Transverse colon (tissue), 4 donors: ENCODE results near the gene MC4R. TPM values are rescaled to one million over a fixed set of nuclear protein-coding genes. Genes with fewer than 3 reads are reported as not detected.

Experiments used
- DNase-seq: peaks from one replicate; pipeline ENCODE4 v3.0.0-alpha.2; 2019
- H3K27ac ChIP-seq, 4 donors: fragments of 200-600 bp; sonication (generic); 2 replicates each; pipeline ENCODE4 v1.5.1; 2016 to 2018; ENCODE audit warnings: inconsistent platforms in 4 of 4
- H3K27me3 ChIP-seq: fragments of 200-600 bp; sonication (generic); 2 replicates; pipeline ENCODE4 v1.5.1; 2017; ENCODE audit warnings: inconsistent platforms
- H3K36me3 ChIP-seq, 4 donors: fragments of 200-600 bp; sonication (generic); 2 replicates each; pipeline ENCODE4 v1.5.1; 2017 to 2019; ENCODE audit warnings: inconsistent platforms in 4 of 4
- H3K4me1 ChIP-seq, 4 donors: fragments of 200-600 bp; sonication (generic); 2 replicates each; pipeline ENCODE4 v1.5.1; 2017 to 2020; ENCODE audit warnings: inconsistent platforms in 4 of 4
- H3K4me3 ChIP-seq, 4 donors: fragments of 200-600 bp; sonication (generic); 1 replicate in 1 of 4; 2 replicates in 3 of 4; pipeline versions ENCODE4 v1.5.1 to v1.6.1; 2017 to 2019; ENCODE audit warnings: inconsistent platforms in 4 of 4
- H3K9me3 ChIP-seq, 2 donors: fragments of 200-600 bp; sonication (generic); 2 replicates each; pipeline ENCODE4 v1.5.1; 2017 to 2019; ENCODE audit warnings: inconsistent platforms in 2 of 2
- EP300 ChIP-seq: sonication (generic); formaldehyde crosslinking; IDR thresholded peaks from one replicate; pipeline ENCODE4 v1.6.1; 2017; ENCODE audit warnings: antibody characterized with exemption, low read depth
- POLR2A ChIP-seq: fragments of 450-650 bp; IDR thresholded peaks from one replicate; pipeline ENCODE4 v1.6.1; 2016; ENCODE audit warnings: antibody characterized with exemption, mild to moderate bottlenecking, moderate library complexity
- POLR2AphosphoS5 ChIP-seq, 3 donors: sonication (generic); formaldehyde crosslinking; IDR thresholded peaks; one replicate each; pipeline ENCODE4 v1.6.1; 2016; ENCODE audit warnings: antibody characterized with exemption in 3 of 3
- WGBS, 2 donors: methylation state at CpG; one replicate each; pipeline ENCODE4 v1.1.5; 2018; ENCODE audit warnings: low coverage in 1 of 2; 5-methylcytosine and 5-hydroxymethylcytosine counted together
- in situ Hi-C, 4 donors: fragments of 200-750 bp; cut with MboI; loops; one replicate each; pipeline versions ENCODE4 v1.15.0 to v1.15.1; 2017; ENCODE audit warnings: low sequenced_read_pairs in 3 of 4, low pct_ligation_motif_present in 1 of 4, low pct_unique_long_range_greater_than_20kb in 1 of 4
- intact Hi-C: fragments of 100-400 bp; cut with DNase I; formaldehyde crosslinking; loops from one replicate; pipeline ENCODE4 v1.15.1; 2023; ENCODE audit warnings: low total_unique reads
- total RNA-seq, 4 donors: library from RNA; depleted of rRNA; stranded (reverse); fragments of >200 nt; gene quantifications; one replicate each; pipeline ENCODE4 v1.1.0, GENCODE V29; 2016
- TF ChIP-seq, protein P1 (sequence below), 5 experiments: fragments of 200-600 bp in 3 of 5; fragments of 450-650 bp in 2 of 5; sonication (generic) in 3 of 5; IDR thresholded peaks; 1 replicate in 2 of 5; 2 replicates in 3 of 5; pipeline ENCODE4 v1.5.1; 2016 to 2017; ENCODE audit warnings: antibody characterized with exemption in 5 of 5, inconsistent platforms in 3 of 5, mild to moderate bottlenecking in 2 of 5, moderate library complexity in 1 of 5

Gene MC4R
- total RNA-seq, 4 donors from 2014 or later = not detected

- no peak for DNase-seq
- 76 to 83% methylated on average over 3 of the region's 3 CpGs for WGBS, 2 donors
Measured at GRCh38 chr18:60350941-60351340, 21.6 kb downstream of the MC4R start.

GRCh38 chr18:60350150-60350549, 22.4 kb downstream of the MC4R start:
- Histone ChIP-seq H3K27me3 (no peaks in the 10 kb centered on the region), H3K9me3 (no peaks in the 10 kb centered on the region), H3K36me3 (no peaks in the 10 kb centered on the region), H3K27ac (no peak overlapping the region), H3K4me1 (no peaks in the 10 kb centered on the region), H3K4me3 (no peak overlapping the region)
- intact Hi-C loops = no loop called here
- WGBS, 2 donors = 67% methylated on average over 1 of the region's 1 CpG; no CpG with 5 or more reads in 1 of the 2 donors
- no peak for TF ChIP-seq EP300
- no peak for TF ChIP-seq POLR2A
- TF ChIP-seq POLR2AphosphoS5 (IDR thresholded peaks at IDR 0.05) = no peak
- TF ChIP-seq, protein P1, sequence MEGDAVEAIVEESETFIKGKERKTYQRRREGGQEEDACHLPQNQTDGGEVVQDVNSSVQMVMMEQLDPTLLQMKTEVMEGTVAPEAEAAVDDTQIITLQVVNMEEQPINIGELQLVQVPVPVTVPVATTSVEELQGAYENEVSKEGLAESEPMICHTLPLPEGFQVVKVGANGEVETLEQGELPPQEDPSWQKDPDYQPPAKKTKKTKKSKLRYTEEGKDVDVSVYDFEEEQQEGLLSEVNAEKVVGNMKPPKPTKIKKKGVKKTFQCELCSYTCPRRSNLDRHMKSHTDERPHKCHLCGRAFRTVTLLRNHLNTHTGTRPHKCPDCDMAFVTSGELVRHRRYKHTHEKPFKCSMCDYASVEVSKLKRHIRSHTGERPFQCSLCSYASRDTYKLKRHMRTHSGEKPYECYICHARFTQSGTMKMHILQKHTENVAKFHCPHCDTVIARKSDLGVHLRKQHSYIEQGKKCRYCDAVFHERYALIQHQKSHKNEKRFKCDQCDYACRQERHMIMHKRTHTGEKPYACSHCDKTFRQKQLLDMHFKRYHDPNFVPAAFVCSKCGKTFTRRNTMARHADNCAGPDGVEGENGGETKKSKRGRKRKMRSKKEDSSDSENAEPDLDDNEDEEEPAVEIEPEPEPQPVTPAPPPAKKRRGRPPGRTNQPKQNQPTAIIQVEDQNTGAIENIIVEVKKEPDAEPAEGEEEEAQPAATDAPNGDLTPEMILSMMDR (IDR thresholded peaks at IDR 0.05) = no peak
- in situ Hi-C loops = no loop called here
- DNase-seq = no peak

More at GRCh38 chr18:60350941-60351340, 21.6 kb downstream of the MC4R start:
- intact Hi-C loops = no loop called here
- H3K4me1 ChIP-seq = no peaks in the 10 kb centered on the region
- H3K27ac ChIP-seq = no peak overlapping the region
- no peaks in the 10 kb centered on the region for H3K27me3 ChIP-seq
- in situ Hi-C loops = no loop called here
- H3K36me3 ChIP-seq = no peaks in the 10 kb centered on the region
- H3K4me3 ChIP-seq = no peak overlapping the region
- TF ChIP-seq, protein P1 (IDR thresholded peaks at IDR 0.05) = no peak
- no peak for TF ChIP-seq POLR2AphosphoS5 (IDR thresholded peaks at IDR 0.05)
- TF ChIP-seq POLR2A = no peak
- TF ChIP-seq EP300 = no peak
- no peaks in the 10 kb centered on the region for H3K9me3 ChIP-seq

DNA sequence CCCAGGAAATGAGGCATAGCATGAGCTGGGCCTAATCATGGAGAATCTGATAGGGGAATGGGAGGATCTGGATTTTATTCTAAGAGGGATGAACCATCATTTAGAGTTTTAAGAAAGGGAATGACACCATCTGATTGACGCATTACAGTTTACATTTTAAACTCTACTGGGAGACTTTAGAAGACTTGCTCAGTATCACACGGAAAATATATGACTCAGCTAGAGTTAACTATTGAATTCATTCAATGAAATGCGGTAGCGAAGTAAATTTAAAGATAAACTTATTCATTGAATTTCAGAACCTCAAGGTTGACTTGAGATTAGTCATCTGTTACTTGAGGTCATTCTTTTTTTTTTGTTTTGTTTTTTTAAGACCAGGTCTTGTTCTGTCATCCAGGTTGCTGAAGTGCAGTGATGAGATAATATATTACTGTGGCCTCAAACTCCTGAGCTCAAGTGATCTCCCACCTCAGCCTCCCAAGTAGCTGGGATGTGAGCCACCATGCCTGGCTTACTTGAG, 25.0 kb downstream of the MC4R start:
- H3K27ac ChIP-seq = no peak overlapping the region
- H3K36me3 ChIP-seq = no peaks in the 10 kb centered on the region
- no peaks in the 10 kb centered on the region for H3K9me3 ChIP-seq
- no peak overlapping the region for H3K4me3 ChIP-seq
- no peak for DNase-seq
- intact Hi-C loops = loop anchor here (5.0 kb wide), 1 partner anchor 245 kb away; no protein-coding TSS in a partner anchor
- WGBS, 2 donors = 88 to 89% methylated on average over 4 of the region's 4 CpGs
- no peaks in the 10 kb centered on the region for H3K27me3 ChIP-seq
- TF ChIP-seq EP300 (no peak), POLR2A (no peak), POLR2AphosphoS5 (IDR thresholded peaks at IDR 0.05) (no peak)
- TF ChIP-seq, protein P1 (IDR thresholded peaks at IDR 0.05) = no peak
- in situ Hi-C loops = no loop called here
- no peaks in the 10 kb centered on the region for H3K4me1 ChIP-seq

GRCh38 chr18:60339018-60339417, 33.6 kb downstream of the MC4R start:
- Histone ChIP-seq H3K4me1 (no peaks in the 10 kb centered on the region), H3K4me3 (no peak overlapping the region), H3K27me3 (no peaks in the 10 kb centered on the region), H3K9me3 (no peaks in the 10 kb centered on the region), H3K27ac (no peak overlapping the region), H3K36me3 (no peaks in the 10 kb centered on the region)
- in situ Hi-C loops (loop anchor here in 1 of 4 donors (10.0 kb wide), 1 partner anchor 56 kb away; no protein-coding TSS in a partner anchor), intact Hi-C loops (no loop called here)
- WGBS, 2 donors = 50 to 68% methylated on average over 1 of the region's 1 CpG
- DNase-seq = no peak
- TF ChIP-seq POLR2AphosphoS5 (IDR thresholded peaks at IDR 0.05) (no peak), EP300 (no peak), POLR2A (no peak)
- TF ChIP-seq, protein P1 (IDR thresholded peaks at IDR 0.05) = no peak
